ENCODE data around the gene CDKAL1.

Gene CDKAL1

DNA sequence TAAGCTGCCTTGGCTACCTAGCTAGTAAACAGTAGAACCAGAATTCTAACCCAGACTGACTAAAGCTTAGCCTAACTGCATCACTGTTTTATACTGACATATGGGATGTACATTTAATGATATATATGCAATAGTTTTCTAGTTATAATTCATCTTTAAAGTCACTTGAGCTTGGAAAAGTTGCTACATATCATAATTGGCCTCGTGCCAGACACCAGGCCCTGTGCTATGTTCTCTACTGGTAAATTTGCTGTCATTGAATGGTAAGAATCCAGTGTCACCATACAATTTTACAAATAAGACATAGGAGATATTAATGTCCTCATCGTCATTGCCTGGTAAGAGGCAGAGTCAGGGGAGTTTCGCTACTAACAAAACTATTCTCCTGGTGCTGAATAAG is 396.8 kb downstream of the CDKAL1 start:
- no peaks in the 10 kb centered on the region for H3K27me3 Mint-ChIP-seq (ENCODE audit: low read depth)
- H3K9me3 Mint-ChIP-seq = no peaks in the 10 kb centered on the region
- H3K36me3 Mint-ChIP-seq (ENCODE audit: low read depth) = no peaks in the 10 kb centered on the region
- no peak overlapping the region for H3K4me3 Mint-ChIP-seq
- H3K27ac Mint-ChIP-seq = no peak overlapping the region
- H3K4me1 Mint-ChIP-seq (ENCODE audit: low read depth) = no peaks in the 10 kb centered on the region
- DNase-seq (ENCODE audit: low spot score) = no peak

DNA sequence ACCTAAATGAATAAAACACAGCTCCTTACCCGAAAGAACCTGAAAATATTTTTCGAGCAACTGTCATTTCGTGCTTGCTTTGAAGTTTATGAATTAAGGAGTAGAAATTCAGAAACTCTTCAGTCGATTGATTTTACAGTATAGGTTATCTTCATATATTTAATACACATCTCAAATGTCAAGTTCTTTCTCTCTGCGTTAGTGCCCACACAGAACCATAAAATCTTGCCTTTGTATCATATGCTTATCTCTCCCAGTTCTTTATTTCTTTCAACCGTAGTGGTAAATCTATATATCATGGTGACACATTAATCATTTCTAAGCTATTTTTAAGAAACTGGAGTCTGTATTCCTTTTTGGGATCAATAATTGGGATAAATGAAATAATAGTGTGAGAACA is 397.5 kb downstream of the CDKAL1 start:
- DNase-seq (ENCODE audit: low spot score) = no peak
- Mint-ChIP-seq H3K27me3 (ENCODE audit: low read depth) (no peaks in the 10 kb centered on the region), H3K27ac (no peak overlapping the region), H3K4me1 (ENCODE audit: low read depth) (no peaks in the 10 kb centered on the region), H3K9me3 (no peaks in the 10 kb centered on the region), H3K36me3 (ENCODE audit: low read depth) (no peaks in the 10 kb centered on the region), H3K4me3 (no peak overlapping the region)

- Mint-ChIP-seq H3K36me3 (ENCODE audit: low read depth) (no peaks in the 10 kb centered on the region), H3K27ac (no peak overlapping the region), H3K9me3 (no peaks in the 10 kb centered on the region), H3K4me3 (no peak overlapping the region), H3K4me1 (ENCODE audit: low read depth) (no peaks in the 10 kb centered on the region), H3K27me3 (ENCODE audit: low read depth) (no peaks in the 10 kb centered on the region)
- no peak for DNase-seq (ENCODE audit: low spot score)
Measured at GRCh38 chr6:20932284-20932683, 398.0 kb downstream of the CDKAL1 start.

GRCh38 chr6:20933057-20933788 is 399.0 kb downstream of the CDKAL1 start:
- Mint-ChIP-seq H3K27ac (no peak overlapping the region), H3K36me3 (ENCODE audit: low read depth) (no peaks in the 10 kb centered on the region), H3K4me3 (no peak overlapping the region), H3K4me1 (ENCODE audit: low read depth) (no peaks in the 10 kb centered on the region), H3K27me3 (ENCODE audit: low read depth) (no peaks in the 10 kb centered on the region), H3K9me3 (no peaks in the 10 kb centered on the region)
- DNase-seq (ENCODE audit: low spot score) = no peak

DNA sequence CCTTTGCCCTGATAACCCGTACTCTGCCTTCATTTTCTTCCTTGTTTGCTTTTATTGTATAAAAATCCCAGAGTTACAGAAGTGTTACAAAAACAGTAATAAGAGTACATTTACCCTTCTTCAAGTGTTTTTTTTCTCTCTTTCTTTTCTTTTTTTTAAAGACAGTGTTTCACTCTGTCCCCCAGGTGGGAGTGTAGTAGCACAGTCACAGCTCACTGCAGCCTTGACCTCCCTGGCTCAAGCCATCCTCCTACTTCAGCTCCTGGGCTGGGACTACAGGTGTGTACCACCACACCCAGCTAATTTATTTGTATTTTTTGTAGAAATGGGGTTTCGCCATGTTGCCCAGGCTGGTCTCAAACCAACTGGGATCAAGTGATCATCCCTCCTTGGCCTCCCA is 402.7 kb downstream of the CDKAL1 start:
- no peaks in the 10 kb centered on the region for H3K36me3 Mint-ChIP-seq (ENCODE audit: low read depth)
- no peak overlapping the region for H3K4me3 Mint-ChIP-seq
- no peak for DNase-seq (ENCODE audit: low spot score)
- no peaks in the 10 kb centered on the region for H3K4me1 Mint-ChIP-seq (ENCODE audit: low read depth)
- no peaks in the 10 kb centered on the region for H3K27me3 Mint-ChIP-seq (ENCODE audit: low read depth)
- no peak overlapping the region for H3K27ac Mint-ChIP-seq
- H3K9me3 Mint-ChIP-seq = peaks cover 7% of the 10 kb centered on the region

DNA sequence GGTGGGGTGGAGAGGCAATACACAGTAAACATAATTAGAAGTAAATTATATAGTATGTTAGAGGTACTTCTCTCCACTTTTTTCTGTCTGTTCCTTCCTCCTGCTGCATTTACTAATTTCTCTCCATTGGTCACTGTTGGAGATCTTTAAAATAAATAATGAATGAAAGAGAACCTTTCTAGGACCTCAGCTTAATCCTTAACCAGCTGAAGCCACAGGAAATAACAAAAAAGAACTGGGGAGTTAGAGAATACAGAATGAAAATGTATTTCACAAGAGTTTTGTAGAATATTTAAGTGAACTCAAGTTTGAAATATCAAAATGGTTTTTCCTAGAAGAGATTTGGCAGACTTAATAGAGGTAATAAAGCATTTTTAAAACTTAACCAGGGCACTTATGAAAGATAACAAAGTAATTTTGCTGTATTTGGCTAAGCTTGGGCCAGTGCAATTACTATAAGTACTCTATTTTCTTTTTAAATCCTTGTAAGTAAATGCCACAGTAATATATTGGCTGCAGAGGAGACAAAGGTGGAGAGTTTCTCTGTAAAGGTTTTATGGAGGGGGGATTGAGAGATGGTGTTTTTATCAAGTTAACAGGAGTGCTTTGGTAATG is 405.0 kb downstream of the CDKAL1 start:
- Mint-ChIP-seq H3K36me3 (ENCODE audit: low read depth) (peaks cover 4% of the 10 kb centered on the region), H3K27me3 (ENCODE audit: low read depth) (no peaks in the 10 kb centered on the region), H3K27ac (no peak overlapping the region), H3K4me3 (no peak overlapping the region), H3K9me3 (peaks cover 17% of the 10 kb centered on the region), H3K4me1 (ENCODE audit: low read depth) (no peaks in the 10 kb centered on the region)
- no peak for DNase-seq (ENCODE audit: low spot score)

DNA sequence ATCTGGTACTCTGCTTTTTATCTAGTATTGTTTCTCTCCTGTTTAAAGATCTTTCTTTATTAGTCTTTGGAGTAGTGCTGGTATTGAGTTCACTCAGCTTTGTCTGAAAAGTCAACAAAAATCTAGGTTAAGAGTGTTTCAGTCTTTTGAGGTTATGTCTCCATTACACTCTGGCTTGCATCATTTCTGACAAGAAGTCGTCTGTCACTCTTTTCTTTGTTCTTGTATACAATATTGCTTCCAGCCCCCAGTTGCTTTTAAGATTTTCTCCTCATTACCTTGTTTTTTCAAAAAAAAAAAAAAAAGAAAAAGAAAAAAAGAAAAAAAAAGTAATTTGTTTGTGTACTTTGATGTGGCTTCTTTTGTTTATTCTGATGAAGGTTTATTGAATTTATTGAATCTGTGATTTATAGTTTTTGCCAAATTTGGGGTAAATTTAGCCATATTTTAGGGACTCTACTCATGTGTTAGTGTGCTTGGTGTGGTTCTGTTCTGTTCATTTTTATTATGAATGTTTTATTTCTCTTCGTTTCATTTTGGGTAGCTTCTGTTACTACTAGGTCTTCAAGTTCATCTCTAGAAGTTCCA is 408.9 kb downstream of the CDKAL1 start:
- Mint-ChIP-seq H3K27ac (no peak overlapping the region), H3K36me3 (ENCODE audit: low read depth) (peaks cover 4% of the 10 kb centered on the region), H3K4me1 (ENCODE audit: low read depth) (peaks cover 4% of the 10 kb centered on the region), H3K27me3 (ENCODE audit: low read depth) (no peaks in the 10 kb centered on the region), H3K4me3 (no peak overlapping the region), H3K9me3 (peaks cover 17% of the 10 kb centered on the region)
- DNase-seq (ENCODE audit: low spot score) = no peak

DNA sequence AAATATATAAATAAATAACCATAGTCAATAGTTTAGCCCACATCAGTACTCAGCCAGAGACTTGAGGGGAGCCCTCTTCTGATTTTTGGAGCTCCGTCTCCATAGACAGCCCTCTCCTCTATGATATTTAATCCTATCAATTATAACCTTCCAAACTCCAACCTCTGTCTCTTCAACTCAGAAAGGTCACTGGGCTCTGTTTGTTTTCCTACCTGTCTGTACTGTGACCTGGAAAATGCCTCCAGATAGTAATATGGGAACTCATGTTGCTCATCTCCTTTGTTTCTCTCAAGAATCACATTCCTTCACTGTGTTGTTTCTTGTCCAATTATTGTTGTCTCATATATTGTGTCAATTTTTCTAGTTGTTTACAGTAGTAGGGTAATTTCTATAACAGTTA is 409.7 kb downstream of the CDKAL1 start:
- Mint-ChIP-seq H3K36me3 (ENCODE audit: low read depth) (peaks cover 4% of the 10 kb centered on the region), H3K4me3 (no peak overlapping the region), H3K9me3 (peaks cover 17% of the 10 kb centered on the region), H3K4me1 (ENCODE audit: low read depth) (peaks cover 4% of the 10 kb centered on the region), H3K27me3 (ENCODE audit: low read depth) (no peaks in the 10 kb centered on the region), H3K27ac (no peak overlapping the region)
- DNase-seq (ENCODE audit: low spot score) = no peak

DNA sequence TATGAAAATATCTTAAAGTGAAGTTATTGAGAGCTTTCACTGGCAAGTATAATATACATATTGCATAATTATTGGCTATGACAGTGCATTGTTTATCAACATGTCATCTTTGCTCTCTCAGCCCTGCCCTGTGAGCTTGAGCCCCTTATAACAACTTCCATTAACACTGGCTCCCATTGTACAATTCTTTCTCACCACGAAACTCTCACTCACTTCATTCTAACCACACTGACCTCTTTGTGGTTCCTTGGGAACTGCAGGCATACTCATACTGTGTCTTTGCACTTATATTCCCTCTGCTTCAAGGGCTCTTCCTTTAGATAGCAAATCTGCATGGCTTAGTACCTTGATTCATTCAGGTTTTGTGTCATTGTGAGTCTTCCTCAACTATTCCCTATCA is 411.8 kb downstream of the CDKAL1 start:
- peak; percentile 19 for DNase-seq (ENCODE audit: low spot score)
- H3K4me3 Mint-ChIP-seq = no peak overlapping the region
- H3K27ac Mint-ChIP-seq = no peak overlapping the region

GRCh38 chr6:20946890-20947289 is 412.6 kb downstream of the CDKAL1 start:
- H3K27ac Mint-ChIP-seq = no peak overlapping the region
- H3K4me3 Mint-ChIP-seq = no peak overlapping the region
- H3K9me3 Mint-ChIP-seq = peaks cover 9% of the 10 kb centered on the region
- H3K27me3 Mint-ChIP-seq (ENCODE audit: low read depth) = no peaks in the 10 kb centered on the region
- H3K4me1 Mint-ChIP-seq (ENCODE audit: low read depth) = peaks cover 4% of the 10 kb centered on the region
- no peak for DNase-seq (ENCODE audit: low spot score)
- peaks cover 4% of the 10 kb centered on the region for H3K36me3 Mint-ChIP-seq (ENCODE audit: low read depth)

More for the DNA sequence above, 411.8 kb downstream of the CDKAL1 start:
- H3K4me1 Mint-ChIP-seq (ENCODE audit: low read depth) = peaks cover 4% of the 10 kb centered on the region
- H3K36me3 Mint-ChIP-seq (ENCODE audit: low read depth) = peaks cover 4% of the 10 kb centered on the region
- H3K27me3 Mint-ChIP-seq (ENCODE audit: low read depth) = no peaks in the 10 kb centered on the region
- H3K9me3 Mint-ChIP-seq = peaks cover 17% of the 10 kb centered on the region

DNA sequence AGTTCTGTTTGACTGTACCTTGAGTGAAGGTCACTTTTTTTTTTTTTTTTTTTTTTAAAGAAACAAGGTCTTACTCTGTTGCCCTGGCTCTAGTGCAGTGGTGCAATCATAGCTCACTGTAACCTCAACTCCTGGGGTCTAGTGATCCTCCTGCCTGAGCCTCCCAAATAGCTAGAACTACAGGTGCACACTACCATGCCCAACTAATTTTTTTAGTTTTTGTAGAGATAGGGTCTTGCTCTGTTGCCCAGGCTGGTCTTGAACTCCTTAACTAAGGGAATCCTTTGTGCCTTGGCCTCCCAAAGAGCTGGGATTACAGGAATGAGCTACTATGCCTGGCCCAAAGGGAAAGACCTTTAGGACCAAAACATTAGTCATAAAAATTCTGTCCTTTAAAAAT is 413.7 kb downstream of the CDKAL1 start:
- no peak overlapping the region for H3K4me3 Mint-ChIP-seq
- peaks cover 3% of the 10 kb centered on the region for H3K36me3 Mint-ChIP-seq (ENCODE audit: low read depth)
- DNase-seq (ENCODE audit: low spot score) = no peak
- H3K4me1 Mint-ChIP-seq (ENCODE audit: low read depth) = peaks cover 4% of the 10 kb centered on the region
- no peak overlapping the region for H3K27ac Mint-ChIP-seq
- H3K9me3 Mint-ChIP-seq = peaks cover 7% of the 10 kb centered on the region
- no peaks in the 10 kb centered on the region for H3K27me3 Mint-ChIP-seq (ENCODE audit: low read depth)

DNA sequence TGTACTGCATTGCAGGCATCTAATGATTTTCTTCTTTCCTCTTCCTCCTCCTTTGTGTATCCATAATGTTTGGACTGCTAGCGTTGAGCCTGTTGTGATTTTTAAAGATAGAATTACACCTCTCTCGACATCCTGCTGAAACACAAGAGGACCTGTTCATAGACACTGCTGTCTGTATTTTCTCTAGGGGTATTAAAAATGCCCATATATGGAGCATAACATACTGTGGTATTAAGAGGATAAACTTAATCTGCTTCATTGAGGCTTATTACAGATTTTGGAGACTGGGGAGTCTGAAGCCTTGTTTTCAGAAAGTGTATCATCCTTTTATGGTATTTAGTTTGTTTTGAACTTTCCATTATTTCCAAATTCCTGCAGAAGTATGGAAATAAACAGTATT is 414.3 kb downstream of the CDKAL1 start:
- H3K27me3 Mint-ChIP-seq (ENCODE audit: low read depth) = no peaks in the 10 kb centered on the region
- no peak overlapping the region for H3K27ac Mint-ChIP-seq
- DNase-seq (ENCODE audit: low spot score) = no peak
- H3K36me3 Mint-ChIP-seq (ENCODE audit: low read depth) = no peaks in the 10 kb centered on the region
- no peak overlapping the region for H3K4me3 Mint-ChIP-seq
- H3K9me3 Mint-ChIP-seq = peaks cover 1% of the 10 kb centered on the region
- H3K4me1 Mint-ChIP-seq (ENCODE audit: low read depth) = peaks cover 4% of the 10 kb centered on the region

DNA sequence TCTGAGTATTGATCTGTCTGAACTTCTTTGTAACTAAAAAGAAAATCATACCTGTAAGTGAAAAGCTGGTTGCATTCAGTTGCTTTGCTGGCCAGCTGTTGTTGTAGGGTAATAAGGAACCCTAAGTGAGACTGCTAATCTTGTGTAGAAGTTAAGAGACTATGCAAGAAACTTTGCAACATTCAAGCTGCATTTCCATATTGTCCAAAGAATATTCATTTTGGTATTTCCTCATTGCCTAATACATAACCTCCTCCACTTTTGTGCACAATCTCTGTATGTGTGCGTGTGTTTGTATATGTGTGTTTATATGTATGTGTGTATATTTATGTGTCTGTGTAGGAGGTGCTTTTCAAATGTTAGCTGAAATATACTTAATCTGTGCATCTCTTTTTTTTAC is 414.9 kb downstream of the CDKAL1 start:
- DNase-seq (ENCODE audit: low spot score) = no peak
- no peaks in the 10 kb centered on the region for H3K36me3 Mint-ChIP-seq (ENCODE audit: low read depth)
- peaks cover 4% of the 10 kb centered on the region for H3K4me1 Mint-ChIP-seq (ENCODE audit: low read depth)
- no peaks in the 10 kb centered on the region for H3K27me3 Mint-ChIP-seq (ENCODE audit: low read depth)
- H3K9me3 Mint-ChIP-seq = no peaks in the 10 kb centered on the region
- H3K4me3 Mint-ChIP-seq = no peak overlapping the region
- H3K27ac Mint-ChIP-seq = no peak overlapping the region

DNA sequence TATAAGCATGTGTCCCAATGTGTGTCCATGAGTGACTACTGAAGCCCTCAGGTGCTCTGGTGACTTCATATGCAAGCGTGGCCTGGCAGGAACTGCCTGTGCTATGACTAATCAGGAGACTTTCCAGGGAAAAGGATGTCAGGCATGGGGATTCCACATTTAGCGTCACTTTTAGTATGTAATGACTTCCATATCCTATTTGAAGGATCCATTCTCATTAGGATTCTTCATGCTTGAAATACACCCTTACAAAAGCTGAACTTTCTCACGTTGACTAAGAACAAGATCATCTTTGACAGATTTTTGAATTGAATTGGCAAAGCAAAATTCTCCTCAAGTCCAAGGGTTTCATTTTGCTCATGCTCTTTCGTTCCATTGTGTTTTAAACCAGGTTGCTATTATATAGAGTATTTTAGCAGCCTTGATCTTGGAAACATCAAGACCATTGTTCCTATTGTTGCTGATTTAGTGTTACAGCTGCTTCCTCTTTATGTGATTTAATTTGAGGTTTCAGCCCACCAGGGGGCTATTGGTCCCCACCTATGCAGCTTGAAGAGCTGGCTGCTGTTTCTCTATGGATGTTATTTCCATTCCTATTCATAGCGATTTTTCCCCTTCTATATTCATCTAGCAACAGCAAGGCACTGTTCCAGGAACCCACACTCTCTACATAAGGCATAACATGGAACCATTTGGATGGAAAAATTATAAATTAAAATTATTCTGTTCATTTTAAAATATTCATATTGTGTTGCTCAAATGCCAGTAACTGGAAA is 418.6 kb downstream of the CDKAL1 start:
- no peak overlapping the region for H3K27ac Mint-ChIP-seq
- H3K9me3 Mint-ChIP-seq = no peaks in the 10 kb centered on the region
- DNase-seq (ENCODE audit: low spot score) = no peak
- H3K27me3 Mint-ChIP-seq (ENCODE audit: low read depth) = no peaks in the 10 kb centered on the region
- no peak overlapping the region for H3K4me3 Mint-ChIP-seq
- peaks cover 10% of the 10 kb centered on the region for H3K36me3 Mint-ChIP-seq (ENCODE audit: low read depth)
- no peaks in the 10 kb centered on the region for H3K4me1 Mint-ChIP-seq (ENCODE audit: low read depth)

All from T-helper 2 cell treated with Interferon-gamma antibody and Interleukin-4, amounts not matched to agents 5 μg/mL and 100 μg/mL, for 36 hours (primary cell).